T47D (cell line): ENCODE measurements around the gene LRRC43.
A peak's percentile ranks its signal among the peaks of the same experiment; 100 is the strongest.
"Not testable (repeated sequence)": the region's sequence is repeated elsewhere in the genome, so short reads cannot be mapped to it uniquely, and the experiment has no call there.

Source experiments
- DNase-seq, 2 experiments: peaks; one replicate each; pipeline versions ENCODE4 v3.0.0 to v3.0.0-alpha.2; 2011 to 2012; ENCODE audit warnings: low read depth in 1 of 2, low spot score in 1 of 2
- JUND ChIP-seq: IDR thresholded peaks from 2 replicates; pipeline ENCODE4 v1.6.1; 2012; ENCODE audit warnings: low read depth
- in situ Hi-C: cut with HindIII; loops from 2 replicates; pipeline ENCODE4 v1.10.0; 2016; ENCODE audit warnings: low sequenced_read_pairs, low pct_unique_long_range_greater_than_20kb

Gene LRRC43

GRCh38 chr12:122189626-122190475, 6.9 kb downstream of the LRRC43 start:
- no peak for DNase-seq
- in situ Hi-C loops: no loop called here
- no peak for TF ChIP-seq JUND

- in situ Hi-C loops: no loop called here
These were observed 8.1 kb downstream of the LRRC43 start for GRCh38 chr12:122190842-122191668.

GRCh38 chr12:122192441-122192840, 9.5 kb downstream of the LRRC43 start:
- in situ Hi-C loops: no loop called here
- TF ChIP-seq JUND: no peak
- DNase-seq: no peak

More at GRCh38 chr12:122190842-122191668, 8.1 kb downstream of the LRRC43 start:
- DNase-seq: peak; percentile 75 to 95
- no peak for TF ChIP-seq JUND

- in situ Hi-C loops: no loop called here
- DNase-seq: no peak
- no peak for TF ChIP-seq JUND
These were observed 11.9 kb downstream of the LRRC43 start for GRCh38 chr12:122194804-122195203.

GRCh38 chr12:122195405-122195804, 12.5 kb downstream of the LRRC43 start:
- in situ Hi-C loops: no loop called here
- no peak for DNase-seq
- TF ChIP-seq JUND: no peak

- in situ Hi-C loops: no loop called here
- no peak for TF ChIP-seq JUND
- no peak for DNase-seq
These were observed 14.7 kb downstream of the LRRC43 start for GRCh38 chr12:122197612-122197966.

GRCh38 chr12:122199484-122200355, 16.8 kb downstream of the LRRC43 start:
- no peak for TF ChIP-seq JUND
- DNase-seq: no peak
- in situ Hi-C loops: no loop called here

- DNase-seq: no peak
- in situ Hi-C loops: no loop called here
- no peak for TF ChIP-seq JUND
These were observed 17.7 kb downstream of the LRRC43 start for GRCh38 chr12:122200541-122201175.

- TF ChIP-seq JUND: no peak
- in situ Hi-C loops: no loop called here
- DNase-seq: no peak
These were observed 18.5 kb downstream of the LRRC43 start for GRCh38 chr12:122201381-122201780.

GRCh38 chr12:122202017-122202416, 19.1 kb downstream of the LRRC43 start:
- no peak for TF ChIP-seq JUND
- DNase-seq: no peak
- in situ Hi-C loops: no loop called here

- in situ Hi-C loops: not testable (repeated sequence)
These were observed 19.9 kb downstream of the LRRC43 start for GRCh38 chr12:122202811-122203210.

More at GRCh38 chr12:122202811-122203210, 19.9 kb downstream of the LRRC43 start:
- DNase-seq: not testable (repeated sequence)
